AG09309 (cell line): ENCODE measurements around the gene KIRREL2.
"Not testable (repeated sequence)": the region's sequence is repeated elsewhere in the genome, so short reads cannot be mapped to it uniquely, and the experiment has no call there.

Source experiments
- DNase-seq: peaks from one replicate; pipeline ENCODE4 v3.0.0-alpha.2; 2010; ENCODE audit warnings: low read depth
- H3K4me3 ChIP-seq: 2 replicates; pipeline ENCODE4 v1.5.1; 2011; ENCODE audit warnings: mild to moderate bottlenecking, low read depth, low read length, moderate library complexity; ENCODE audit not compliant: control insufficient read depth
- TF ChIP-seq, protein P1 (sequence below): IDR thresholded peaks from 2 replicates; pipeline ENCODE4 v1.5.1; 2011; ENCODE audit warnings: mild to moderate bottlenecking, low read depth, low read length, inconsistent platforms; ENCODE audit not compliant: insufficient read depth, control insufficient read depth; ENCODE audit errors: missing control alignments

Gene KIRREL2

DNA sequence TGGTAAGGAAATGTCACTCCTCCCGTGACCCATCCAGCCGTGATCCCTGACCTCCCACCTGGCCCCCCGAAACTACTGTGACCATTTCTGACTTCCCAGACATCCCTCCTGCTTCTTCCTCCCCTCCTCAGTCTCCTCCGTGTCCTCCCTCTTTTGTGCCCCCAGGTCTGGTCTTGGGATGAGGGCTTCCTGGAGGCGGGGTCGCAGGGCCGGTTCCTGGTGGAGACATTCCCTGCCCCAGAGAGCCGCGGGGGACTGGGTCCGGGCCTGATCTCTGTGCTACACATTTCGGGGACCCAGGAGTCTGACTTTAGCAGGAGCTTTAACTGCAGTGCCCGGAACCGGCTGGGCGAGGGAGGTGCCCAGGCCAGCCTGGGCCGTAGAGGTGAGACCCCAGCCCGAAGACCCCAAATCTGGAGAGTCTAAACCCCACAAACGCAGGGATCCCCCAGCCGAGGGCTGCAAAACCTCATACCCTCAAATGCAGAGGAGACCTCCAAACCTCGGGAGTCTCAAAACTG is 5.0 kb downstream of the KIRREL2 start:
- H3K4me3 ChIP-seq, result no peak overlapping the region
- TF ChIP-seq, protein P1, sequence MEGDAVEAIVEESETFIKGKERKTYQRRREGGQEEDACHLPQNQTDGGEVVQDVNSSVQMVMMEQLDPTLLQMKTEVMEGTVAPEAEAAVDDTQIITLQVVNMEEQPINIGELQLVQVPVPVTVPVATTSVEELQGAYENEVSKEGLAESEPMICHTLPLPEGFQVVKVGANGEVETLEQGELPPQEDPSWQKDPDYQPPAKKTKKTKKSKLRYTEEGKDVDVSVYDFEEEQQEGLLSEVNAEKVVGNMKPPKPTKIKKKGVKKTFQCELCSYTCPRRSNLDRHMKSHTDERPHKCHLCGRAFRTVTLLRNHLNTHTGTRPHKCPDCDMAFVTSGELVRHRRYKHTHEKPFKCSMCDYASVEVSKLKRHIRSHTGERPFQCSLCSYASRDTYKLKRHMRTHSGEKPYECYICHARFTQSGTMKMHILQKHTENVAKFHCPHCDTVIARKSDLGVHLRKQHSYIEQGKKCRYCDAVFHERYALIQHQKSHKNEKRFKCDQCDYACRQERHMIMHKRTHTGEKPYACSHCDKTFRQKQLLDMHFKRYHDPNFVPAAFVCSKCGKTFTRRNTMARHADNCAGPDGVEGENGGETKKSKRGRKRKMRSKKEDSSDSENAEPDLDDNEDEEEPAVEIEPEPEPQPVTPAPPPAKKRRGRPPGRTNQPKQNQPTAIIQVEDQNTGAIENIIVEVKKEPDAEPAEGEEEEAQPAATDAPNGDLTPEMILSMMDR, result no peak

GRCh38 chr19:35862528-35862927 is 5.8 kb downstream of the KIRREL2 start:
- TF ChIP-seq, protein P1, result no peak
- no peak for DNase-seq
- H3K4me3 ChIP-seq, result no peak overlapping the region

More for the DNA sequence above, 5.0 kb downstream of the KIRREL2 start:
- no peak for DNase-seq

DNA sequence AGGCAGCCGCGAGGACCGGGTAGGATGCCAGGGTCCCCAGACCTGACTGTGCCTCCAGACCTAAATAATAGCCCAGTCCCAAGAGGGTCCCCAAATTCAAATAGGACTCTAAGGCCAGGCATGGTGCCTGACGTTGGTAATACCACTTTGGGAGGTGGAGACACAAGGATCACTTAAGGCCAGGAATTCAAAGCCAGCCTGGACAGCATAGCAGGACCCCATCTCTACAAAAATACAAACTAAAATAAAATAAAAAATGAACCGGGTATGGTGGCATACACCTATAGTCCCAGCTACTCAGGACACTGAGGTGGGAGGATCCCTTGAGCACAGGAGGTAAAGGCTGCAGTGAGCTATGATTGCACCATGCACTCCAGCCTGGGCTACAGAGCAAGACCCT is 6.3 kb downstream of the KIRREL2 start:
- H3K4me3 ChIP-seq, result no peak overlapping the region
- no peak for DNase-seq
- TF ChIP-seq, protein P1, result no peak

DNA sequence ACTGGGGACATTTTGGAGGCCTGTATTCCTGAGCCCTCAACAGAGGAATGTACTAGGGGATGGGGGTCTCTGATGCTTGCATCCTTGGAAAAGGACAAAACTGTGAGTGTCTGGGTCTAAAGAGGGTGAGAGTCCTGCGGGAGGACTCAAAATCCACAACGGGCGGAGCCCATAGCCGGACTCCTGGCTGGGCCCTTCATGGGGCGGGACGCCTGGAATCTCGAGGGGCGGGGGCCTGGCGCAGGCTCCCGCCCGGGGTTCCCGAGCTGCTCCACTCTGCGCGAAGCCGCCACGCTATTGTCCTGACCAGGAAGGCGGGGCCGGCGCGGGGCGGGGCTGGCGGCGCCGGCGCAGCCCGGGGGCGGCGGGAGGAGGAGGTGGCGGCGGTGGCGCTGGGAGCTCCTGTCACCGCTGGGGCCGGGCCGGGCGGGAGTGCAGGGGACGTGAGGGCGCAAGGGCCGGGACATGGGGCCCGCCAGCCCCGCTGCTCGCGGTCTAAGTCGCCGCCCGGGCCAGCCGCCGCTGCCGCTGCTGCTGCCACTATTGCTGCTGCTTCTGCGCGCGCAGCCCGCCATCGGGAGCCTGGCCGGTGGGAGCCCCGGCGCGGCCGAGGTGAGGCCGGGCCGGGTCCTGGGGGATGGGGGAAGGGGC is 11.6 kb downstream of the KIRREL2 start, which contains the start of gene APLP1:
Gene APLP1, plus strand, starts transcription at position 403 of the 651 bp plus-strand sequence. Its CDS starts 63 bp downstream, at position 466.
- TF ChIP-seq, protein P1, result no peak
- DNase-seq, result no peak

GRCh38 chr19:35868823-35869326 is 12.2 kb downstream of the KIRREL2 start:
- TF ChIP-seq, protein P1, result no peak
- no peak for DNase-seq
- H3K4me3 ChIP-seq, result peak overlapping the region; percentile 27

More for the DNA sequence above, 11.6 kb downstream of the KIRREL2 start, which contains the start of gene APLP1:
- peak within 1 kb of the TSS; percentile 27 for H3K4me3 ChIP-seq

DNA sequence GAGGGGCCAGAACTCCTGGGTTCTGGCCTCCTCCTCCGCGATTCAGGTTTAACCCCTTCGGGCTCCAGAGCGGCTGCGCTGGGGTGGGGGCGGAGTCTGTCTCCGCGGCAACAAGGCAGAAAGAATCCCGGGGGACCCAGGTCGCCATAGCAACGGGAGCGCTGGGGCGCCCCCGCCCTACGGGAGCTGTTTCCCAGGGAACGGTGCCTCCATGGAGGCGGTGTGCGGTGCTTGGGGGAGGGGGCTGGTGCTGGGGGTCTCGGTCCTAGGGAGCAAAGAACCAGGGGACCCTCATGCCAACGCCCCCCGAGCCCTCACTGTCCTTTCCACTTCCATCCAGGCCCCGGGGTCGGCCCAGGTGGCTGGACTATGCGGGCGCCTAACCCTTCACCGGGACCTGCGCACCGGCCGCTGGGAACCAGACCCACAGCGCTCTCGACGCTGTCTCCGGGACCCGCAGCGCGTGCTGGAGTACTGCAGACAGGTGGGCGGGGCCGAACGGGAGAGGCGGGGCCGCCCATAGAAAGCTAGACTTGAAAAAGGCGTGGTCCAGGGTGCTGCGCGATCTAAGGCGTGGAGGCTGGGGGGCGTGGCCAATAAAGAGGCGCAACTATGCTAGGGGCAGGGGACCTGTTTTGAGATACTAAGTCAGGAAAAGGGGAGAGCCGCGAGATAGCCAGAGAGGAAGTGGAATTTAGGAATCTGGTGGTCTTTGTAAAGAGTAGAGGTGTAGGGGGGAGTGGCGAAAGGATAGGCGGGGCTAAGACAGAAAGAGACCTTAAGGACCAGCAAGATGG is 12.8 kb downstream of the KIRREL2 start:
- no peak overlapping the region; the same call in none of the 2 replicates for H3K4me3 ChIP-seq
- DNase-seq, result no peak
- TF ChIP-seq, protein P1, result no peak

GRCh38 chr19:35870124-35870736 is 13.5 kb downstream of the KIRREL2 start:
- not testable (repeated sequence) for H3K4me3 ChIP-seq, DNase-seq
